ENCODE results near the gene THSD4.
"Not testable (repeated sequence)": the region's sequence is repeated elsewhere in the genome, so short reads cannot be mapped to it uniquely, and the experiment has no call there.

The THSD4 gene

GRCh38 chr15:71650603-71651002, 535.3 kb downstream of the THSD4 start:
- no peak for DNase-seq

GRCh38 chr15:71651750-71652186, 536.5 kb downstream of the THSD4 start:
- peak; percentile 42 to 86 (median 55) for DNase-seq

GRCh38 chr15:71654042-71654719, 538.9 kb downstream of the THSD4 start:
- peak in 1 of 3 experiments; percentile 46 for DNase-seq

GRCh38 chr15:71654720-71655174, 539.5 kb downstream of the THSD4 start:
- DNase-seq: peak in 2 of 3 experiments; percentile 22 to 72

- no peak for DNase-seq
Observed at GRCh38 chr15:71656425-71656824, 541.2 kb downstream of the THSD4 start.

GRCh38 chr15:71657141-71657540, 541.9 kb downstream of the THSD4 start:
- DNase-seq: no peak

GRCh38 chr15:71658036-71658435, 542.8 kb downstream of the THSD4 start:
- DNase-seq: no peak

GRCh38 chr15:71658827-71659729, 543.8 kb downstream of the THSD4 start:
- DNase-seq: no peak

GRCh38 chr15:71659730-71660067, 544.4 kb downstream of the THSD4 start:
- no peak for DNase-seq

GRCh38 chr15:71660501-71660900, 545.2 kb downstream of the THSD4 start:
- DNase-seq: peak in 1 of 3 experiments; percentile 11

GRCh38 chr15:71662306-71662705, 547.0 kb downstream of the THSD4 start:
- DNase-seq: no peak

- DNase-seq: no peak
Observed at GRCh38 chr15:71664622-71665021, 549.4 kb downstream of the THSD4 start.

- DNase-seq: no peak
Observed at GRCh38 chr15:71666763-71667620, 551.7 kb downstream of the THSD4 start.

- DNase-seq: no peak
Observed at GRCh38 chr15:71669688-71670087, 554.4 kb downstream of the THSD4 start.

GRCh38 chr15:71670222-71670621, 555.0 kb downstream of the THSD4 start:
- DNase-seq: not testable (repeated sequence)

GRCh38 chr15:71674354-71674753, 559.1 kb downstream of the THSD4 start:
- no peak for DNase-seq

GRCh38 chr15:71677352-71677751, 562.1 kb downstream of the THSD4 start:
- DNase-seq: no peak

- DNase-seq: no peak
Observed at GRCh38 chr15:71677766-71678165, 562.5 kb downstream of the THSD4 start.

GRCh38 chr15:71678191-71678590, 562.9 kb downstream of the THSD4 start:
- no peak for DNase-seq

GRCh38 chr15:71678605-71679004, 563.3 kb downstream of the THSD4 start:
- DNase-seq: no peak

GRCh38 chr15:71679223-71679792, 564.0 kb downstream of the THSD4 start:
- no peak for DNase-seq

GRCh38 chr15:71679793-71680353, 564.6 kb downstream of the THSD4 start:
- no peak for DNase-seq
